ENCODE results near the gene BCAS3. TPM values are rescaled to one million over a fixed set of nuclear protein-coding genes. Genes with fewer than 3 reads are reported as not detected.

The BCAS3 gene
- total RNA-seq, 1 donor from 2014 or later: 44.8 TPM

- Mint-ChIP-seq H3K27me3 (ENCODE audit: unreplicated experiment) (peaks cover 40% of the 10 kb centered on the region), H3K36me3 (ENCODE audit: unreplicated experiment) (no peaks in the 10 kb centered on the region), H3K4me1 (ENCODE audit: low read depth, unreplicated experiment) (peaks cover 9% of the 10 kb centered on the region), H3K9me3 (ENCODE audit: unreplicated experiment) (peaks cover 18% of the 10 kb centered on the region), H3K4me3 (ENCODE audit: unreplicated experiment) (no peak overlapping the region), H3K27ac (ENCODE audit: unreplicated experiment) (no peak overlapping the region)
- no peak for TF ChIP-seq CTCF (IDR thresholded peaks at IDR 0.05; ENCODE audit: partially characterized antibody, unreplicated experiment)
- DNase-seq: no peak
These were observed 719.0 kb downstream of the BCAS3 start for GRCh38 chr17:61396586-61397085.

- Mint-ChIP-seq H3K4me1 (ENCODE audit: low read depth, unreplicated experiment) (peaks cover 9% of the 10 kb centered on the region), H3K4me3 (ENCODE audit: unreplicated experiment) (peak overlapping the region; percentile 91), H3K27ac (ENCODE audit: unreplicated experiment) (no peak overlapping the region), H3K36me3 (ENCODE audit: unreplicated experiment) (no peaks in the 10 kb centered on the region), H3K27me3 (ENCODE audit: unreplicated experiment) (peaks cover 42% of the 10 kb centered on the region), H3K9me3 (ENCODE audit: unreplicated experiment) (peaks cover 18% of the 10 kb centered on the region)
- TF ChIP-seq CTCF (IDR thresholded peaks at IDR 0.05; ENCODE audit: partially characterized antibody, unreplicated experiment): no peak
- peak; percentile 67 for DNase-seq
These were observed 719.6 kb downstream of the BCAS3 start for GRCh38 chr17:61397086-61397842.

GRCh38 chr17:61398721-61399130, 721.1 kb downstream of the BCAS3 start:
- DNase-seq: no peak
- H3K9me3 Mint-ChIP-seq (ENCODE audit: unreplicated experiment): peaks cover 24% of the 10 kb centered on the region
- H3K27me3 Mint-ChIP-seq (ENCODE audit: unreplicated experiment): peaks cover 48% of the 10 kb centered on the region
- peak overlapping the region; percentile 68 for H3K27ac Mint-ChIP-seq (ENCODE audit: unreplicated experiment)
- H3K36me3 Mint-ChIP-seq (ENCODE audit: unreplicated experiment): no peaks in the 10 kb centered on the region
- TF ChIP-seq CTCF (IDR thresholded peaks at IDR 0.05; ENCODE audit: partially characterized antibody, unreplicated experiment): no peak
- peaks cover 17% of the 10 kb centered on the region for H3K4me1 Mint-ChIP-seq (ENCODE audit: low read depth, unreplicated experiment)
- peak overlapping the region; percentile 91 for H3K4me3 Mint-ChIP-seq (ENCODE audit: unreplicated experiment)

- H3K4me3 Mint-ChIP-seq (ENCODE audit: unreplicated experiment): peak within 1 kb of the TSS; percentile 91
- H3K27ac Mint-ChIP-seq (ENCODE audit: unreplicated experiment): peak within 1 kb of the TSS; percentile 68
- no peaks in the 10 kb centered on the region for H3K36me3 Mint-ChIP-seq (ENCODE audit: unreplicated experiment)
- peaks cover 50% of the 10 kb centered on the region for H3K27me3 Mint-ChIP-seq (ENCODE audit: unreplicated experiment)
- peaks cover 24% of the 10 kb centered on the region for H3K9me3 Mint-ChIP-seq (ENCODE audit: unreplicated experiment)
- DNase-seq: peak; percentile 76
- peaks cover 17% of the 10 kb centered on the region for H3K4me1 Mint-ChIP-seq (ENCODE audit: low read depth, unreplicated experiment)
- TF ChIP-seq CTCF (IDR thresholded peaks at IDR 0.05; ENCODE audit: partially characterized antibody, unreplicated experiment): no peak
These were observed 721.7 kb downstream of the BCAS3 start, which contains the start of gene TBX2 for GRCh38 chr17:61399131-61400065. TBX2 (plus strand) TSS chr17:61399843; CDS start chr17:61400177, 334 bp downstream.

All from glutamatergic neuron (in vitro differentiated cells).